ENCODE results near the gene KRTAP20-2.

KRTAP20-2 gene

DNA sequence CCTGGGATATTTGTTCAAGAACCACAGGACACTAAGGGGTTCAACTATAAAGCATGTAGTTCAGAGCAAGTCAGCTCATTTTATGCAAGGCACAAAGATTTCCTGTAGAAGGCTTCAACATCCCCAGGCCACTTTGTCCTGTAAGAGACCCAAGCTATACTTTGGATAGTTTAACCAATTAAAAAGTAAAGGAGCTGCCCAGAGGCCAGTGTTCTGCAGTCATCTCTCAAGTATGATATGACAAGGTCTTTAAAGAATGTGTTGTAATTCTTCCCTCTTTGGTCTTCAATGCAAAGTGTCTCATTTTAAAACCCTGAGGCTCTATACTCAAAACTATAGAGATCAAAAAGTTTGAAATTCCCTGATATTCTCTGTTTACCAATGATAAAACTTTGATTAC is 41.7 kb downstream of the KRTAP20-2 start:
- no peak for DNase-seq

DNA sequence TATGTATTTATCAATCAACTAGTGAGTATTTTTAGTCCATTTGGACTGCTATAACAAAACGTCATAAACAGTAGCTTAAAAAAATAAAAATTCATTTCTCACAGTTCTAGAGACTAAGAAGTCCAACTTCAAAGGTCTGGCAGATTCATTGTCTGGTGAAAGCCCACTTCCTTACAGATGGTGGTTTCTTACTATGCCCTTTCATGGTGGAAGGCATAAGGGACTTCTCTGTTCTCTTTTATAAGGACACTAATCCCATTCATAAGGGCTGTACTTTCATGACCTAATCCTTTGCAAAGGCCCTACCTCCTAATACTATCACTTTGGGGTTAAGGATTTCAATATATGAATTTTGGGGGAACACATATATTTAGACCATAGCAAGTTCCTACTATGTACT is 45.6 kb downstream of the KRTAP20-2 start:
- DNase-seq = no peak

- no peak for DNase-seq
These were observed 49.5 kb downstream of the KRTAP20-2 start for GRCh38 chr21:30684506-30684905.

Measured in COR-L47 (cell line).